ENCODE results near the gene RIMBP2.

The RIMBP2 gene

GRCh38 chr12:130488358-130488710 lies 227.8 kb downstream of the RIMBP2 start:
- no peak for TF ChIP-seq EZH2 (IDR thresholded peaks at IDR 0.05; ENCODE audit: borderline replicate concordance, low read depth, low read length, severe bottlenecking)
- no peak for TF ChIP-seq CTCF (IDR thresholded peaks at IDR 0.05; ENCODE audit: borderline replicate concordance, extremely low read depth, low read length, poor library complexity, severe bottlenecking)
- Histone ChIP-seq H3K36me3 (ENCODE audit: insufficient read depth, low read length) (no peaks in the 10 kb centered on the region), H3K27ac (ENCODE audit: low read length) (no peak overlapping the region), H4K20me1 (ENCODE audit: insufficient read depth, low read length) (no peaks in the 10 kb centered on the region; the same call in 1 of the 2 replicates), H2AFZ (ENCODE audit: low read depth, low read length) (no peak overlapping the region), H3K9ac (ENCODE audit: low read depth, low read length) (no peak overlapping the region), H3K4me1 (ENCODE audit: insufficient read depth, low read length) (no peaks in the 10 kb centered on the region), H3K79me2 (ENCODE audit: insufficient read depth, low read length) (no peaks in the 10 kb centered on the region), H3K9me3 (ENCODE audit: insufficient read depth, low read length, severe bottlenecking) (no peaks in the 10 kb centered on the region), H3K4me2 (ENCODE audit: insufficient read depth, low read length) (no peak overlapping the region), H3K27me3 (ENCODE audit: insufficient read depth, low read length, poor library complexity) (peaks cover 3% of the 10 kb centered on the region), H3K4me3 (ENCODE audit: low read depth in 1 of 2, low read length in 2 of 2) (no peak overlapping the region)
- ATAC-seq (ENCODE audit: insufficient read depth, low read depth) (no peak), DNase-seq (no peak)

- no peaks in the 10 kb centered on the region for H3K79me2 ChIP-seq (ENCODE audit: insufficient read depth, low read length)
- peaks cover 3% of the 10 kb centered on the region for H3K27me3 ChIP-seq (ENCODE audit: insufficient read depth, low read length, poor library complexity)
- H2AFZ ChIP-seq (ENCODE audit: low read depth, low read length), result no peak overlapping the region
- ATAC-seq (ENCODE audit: insufficient read depth, low read depth) (no peak), DNase-seq (no peak)
- H3K4me2 ChIP-seq (ENCODE audit: insufficient read depth, low read length), result no peak overlapping the region
- no peaks in the 10 kb centered on the region for H3K9me3 ChIP-seq (ENCODE audit: insufficient read depth, low read length, severe bottlenecking)
- H3K4me3 ChIP-seq (ENCODE audit: low read depth in 1 of 2, low read length in 2 of 2), result no peak overlapping the region
- TF ChIP-seq CTCF (IDR thresholded peaks at IDR 0.05; ENCODE audit: borderline replicate concordance, extremely low read depth, low read length, poor library complexity, severe bottlenecking) (no peak), EZH2 (IDR thresholded peaks at IDR 0.05; ENCODE audit: borderline replicate concordance, low read depth, low read length, severe bottlenecking) (no peak)
- H4K20me1 ChIP-seq (ENCODE audit: insufficient read depth, low read length), result no peaks in the 10 kb centered on the region; the same call in 1 of the 2 replicates
- no peaks in the 10 kb centered on the region for H3K36me3 ChIP-seq (ENCODE audit: insufficient read depth, low read length)
- no peak overlapping the region for H3K27ac ChIP-seq (ENCODE audit: low read length)
- H3K4me1 ChIP-seq (ENCODE audit: insufficient read depth, low read length), result no peaks in the 10 kb centered on the region
- no peak overlapping the region for H3K9ac ChIP-seq (ENCODE audit: low read depth, low read length)
Observed at GRCh38 chr12:130487636-130488357, 228.3 kb downstream of the RIMBP2 start.

- no peak overlapping the region for H3K9ac ChIP-seq (ENCODE audit: low read depth, low read length)
- no peak overlapping the region for H2AFZ ChIP-seq (ENCODE audit: low read depth, low read length)
- H3K4me1 ChIP-seq (ENCODE audit: insufficient read depth, low read length), result no peaks in the 10 kb centered on the region
- H3K79me2 ChIP-seq (ENCODE audit: insufficient read depth, low read length), result no peaks in the 10 kb centered on the region
- ATAC-seq (ENCODE audit: insufficient read depth, low read depth) (no peak), DNase-seq (no peak)
- H3K4me3 ChIP-seq (ENCODE audit: low read depth in 1 of 2, low read length in 2 of 2), result no peak overlapping the region
- no peak overlapping the region for H3K27ac ChIP-seq (ENCODE audit: low read length)
- H4K20me1 ChIP-seq (ENCODE audit: insufficient read depth, low read length), result no peaks in the 10 kb centered on the region; the same call in 1 of the 2 replicates
- no peak for TF ChIP-seq EZH2 (IDR thresholded peaks at IDR 0.05; ENCODE audit: borderline replicate concordance, low read depth, low read length, severe bottlenecking)
- TF ChIP-seq CTCF (IDR thresholded peaks at IDR 0.05; ENCODE audit: borderline replicate concordance, extremely low read depth, low read length, poor library complexity, severe bottlenecking), result no peak
- no peaks in the 10 kb centered on the region for H3K9me3 ChIP-seq (ENCODE audit: insufficient read depth, low read length, severe bottlenecking)
- H3K36me3 ChIP-seq (ENCODE audit: insufficient read depth, low read length), result no peaks in the 10 kb centered on the region
- H3K4me2 ChIP-seq (ENCODE audit: insufficient read depth, low read length), result no peak overlapping the region
- H3K27me3 ChIP-seq (ENCODE audit: insufficient read depth, low read length, poor library complexity), result peaks cover 3% of the 10 kb centered on the region
Observed at GRCh38 chr12:130486891-130487416, 229.1 kb downstream of the RIMBP2 start.
